ENCODE results near the gene FKTN.
"Not testable (repeated sequence)": the region's sequence is repeated elsewhere in the genome, so short reads cannot be mapped to it uniquely, and the experiment has no call there.

DNA sequence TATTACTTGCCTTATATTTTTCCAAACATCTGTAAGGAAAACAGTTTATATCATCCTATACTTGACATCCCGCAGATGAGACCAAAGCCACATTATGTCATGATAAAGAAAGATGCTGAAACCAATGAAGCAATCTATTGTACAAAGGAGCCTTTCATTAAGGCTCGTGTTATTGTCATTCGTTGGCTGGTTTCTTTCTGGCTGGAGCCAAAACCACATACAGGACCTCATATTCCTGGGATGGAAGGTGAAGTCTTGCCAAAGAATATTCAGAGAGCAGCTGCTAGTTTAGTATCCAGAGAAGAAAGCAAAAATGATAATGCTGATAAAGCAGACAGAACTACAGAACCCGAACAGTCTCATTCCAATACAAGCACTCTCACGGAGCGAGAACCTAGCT lies 36.9 kb upstream of the FKTN start:
- TF ChIP-seq, protein P1, sequence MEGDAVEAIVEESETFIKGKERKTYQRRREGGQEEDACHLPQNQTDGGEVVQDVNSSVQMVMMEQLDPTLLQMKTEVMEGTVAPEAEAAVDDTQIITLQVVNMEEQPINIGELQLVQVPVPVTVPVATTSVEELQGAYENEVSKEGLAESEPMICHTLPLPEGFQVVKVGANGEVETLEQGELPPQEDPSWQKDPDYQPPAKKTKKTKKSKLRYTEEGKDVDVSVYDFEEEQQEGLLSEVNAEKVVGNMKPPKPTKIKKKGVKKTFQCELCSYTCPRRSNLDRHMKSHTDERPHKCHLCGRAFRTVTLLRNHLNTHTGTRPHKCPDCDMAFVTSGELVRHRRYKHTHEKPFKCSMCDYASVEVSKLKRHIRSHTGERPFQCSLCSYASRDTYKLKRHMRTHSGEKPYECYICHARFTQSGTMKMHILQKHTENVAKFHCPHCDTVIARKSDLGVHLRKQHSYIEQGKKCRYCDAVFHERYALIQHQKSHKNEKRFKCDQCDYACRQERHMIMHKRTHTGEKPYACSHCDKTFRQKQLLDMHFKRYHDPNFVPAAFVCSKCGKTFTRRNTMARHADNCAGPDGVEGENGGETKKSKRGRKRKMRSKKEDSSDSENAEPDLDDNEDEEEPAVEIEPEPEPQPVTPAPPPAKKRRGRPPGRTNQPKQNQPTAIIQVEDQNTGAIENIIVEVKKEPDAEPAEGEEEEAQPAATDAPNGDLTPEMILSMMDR (IDR thresholded peaks at IDR 0.05; ENCODE audit: low read depth, low read length), result not testable (repeated sequence)
- TF ChIP-seq MAX, MYC (IDR thresholded peaks at IDR 0.05; ENCODE audit: low read depth, low read length): not testable (repeated sequence)
